HG02798 (cell line): ENCODE measurements around the gene PALM.
"Not testable (repeated sequence)": the region's sequence is repeated elsewhere in the genome, so short reads cannot be mapped to it uniquely, and the experiment has no call there.

Experiments used
- ATAC-seq: cut with Tn5 transposase; IDR thresholded peaks from one replicate; pipeline ENCODE4 v1.9.1; 2021; ENCODE audit warnings: mild to moderate bottlenecking; ENCODE audit not compliant: unreplicated experiment, poor library complexity

The PALM gene

DNA sequence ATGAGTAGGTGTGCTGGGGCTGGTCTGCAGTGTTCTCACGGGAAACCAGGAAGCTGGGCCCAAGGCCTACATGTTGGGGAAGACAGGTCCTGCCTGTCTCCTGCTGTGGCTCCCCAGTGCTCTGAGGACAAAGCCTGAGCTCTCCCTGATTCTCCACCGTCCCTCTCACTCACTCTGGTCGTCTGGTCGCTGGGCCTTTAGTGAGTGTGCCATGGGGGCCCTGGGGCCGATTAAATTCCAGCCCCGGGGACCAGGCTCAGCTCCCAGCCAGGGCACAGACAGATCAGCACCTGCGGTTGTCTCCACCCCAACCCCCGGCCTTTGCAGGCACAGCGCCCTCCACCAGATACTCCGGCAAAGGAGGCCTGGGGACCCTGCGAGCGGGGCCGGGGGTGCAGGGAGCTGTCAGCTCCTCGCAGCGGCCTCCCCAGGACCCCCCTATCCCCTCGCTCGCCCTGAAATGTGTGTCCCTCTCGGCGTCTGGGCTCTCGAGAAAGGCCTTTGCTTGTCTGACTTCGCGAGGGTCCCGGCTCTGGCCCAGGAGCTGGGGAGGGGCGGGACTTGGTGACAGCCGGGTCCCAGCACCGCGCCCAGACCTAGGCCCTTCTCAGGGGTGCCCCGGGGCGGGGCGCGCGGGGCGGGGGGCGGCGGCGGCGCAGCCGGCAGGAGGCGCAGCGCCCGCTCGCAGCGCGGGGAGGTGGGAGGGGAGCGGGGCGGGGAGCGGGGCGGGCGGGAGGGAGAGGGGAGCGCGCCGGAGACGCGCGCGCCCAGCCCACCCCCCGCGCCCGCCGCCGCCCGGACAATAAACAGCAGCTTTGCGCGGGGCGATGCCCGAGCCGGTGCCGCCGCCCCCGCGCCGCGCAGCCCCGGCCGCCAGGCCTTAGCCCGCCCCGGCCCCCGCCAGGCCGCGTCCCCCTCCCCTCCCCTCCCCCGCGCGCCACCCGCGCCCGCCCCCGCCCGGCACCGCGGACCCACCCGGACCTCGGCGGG is at the start of gene PALM:
TSS of gene PALM (plus strand) at position 782 of the 990 bp plus-strand sequence. CDS start 212 bp downstream, outside the sequence.
- ATAC-seq: no peak

GRCh38 chr19:660793-661426 is 47.8 kb upstream of the PALM start:
- ATAC-seq: no peak

GRCh38 chr19:661427-662196 is 47.1 kb upstream of the PALM start:
- ATAC-seq: no peak

DNA sequence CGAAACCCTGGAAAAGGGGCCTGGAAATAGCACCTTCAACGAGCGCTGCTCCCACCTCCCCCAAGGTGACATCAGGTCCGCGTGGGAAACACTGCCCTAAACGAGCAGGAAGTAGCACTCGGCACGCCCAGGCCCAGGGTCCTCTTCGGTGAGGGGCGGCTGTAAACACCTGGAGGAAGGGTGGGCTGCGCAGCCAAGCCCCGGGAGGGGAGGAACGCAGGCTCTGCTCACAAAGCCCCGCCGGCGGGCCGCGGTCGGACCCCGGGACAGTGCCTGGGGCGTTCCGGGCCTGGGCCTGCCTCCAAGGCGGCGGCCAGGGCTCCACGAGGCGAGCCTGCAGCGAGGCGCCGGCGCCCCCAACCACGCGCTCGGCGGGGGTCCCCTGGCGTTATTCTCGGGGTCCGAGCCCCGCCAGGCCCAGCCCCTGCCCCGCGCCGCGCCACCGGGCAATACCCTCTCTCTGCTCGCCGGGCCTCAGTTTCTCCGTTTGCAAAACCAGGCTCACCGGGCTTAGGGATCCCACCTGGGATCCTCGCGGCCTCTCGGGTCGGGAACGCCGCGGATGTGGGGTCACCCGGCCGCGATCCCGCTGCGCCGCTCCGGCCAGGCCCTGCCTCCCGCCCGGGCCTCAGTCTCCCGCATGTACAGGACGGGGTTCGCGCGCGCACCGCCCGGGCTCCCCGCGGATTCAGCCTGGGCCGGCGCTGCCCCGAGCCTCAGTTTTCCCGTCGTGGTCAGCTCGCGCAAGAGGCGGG is 46.4 kb upstream of the PALM start:
- peak; percentile 6 for ATAC-seq

DNA sequence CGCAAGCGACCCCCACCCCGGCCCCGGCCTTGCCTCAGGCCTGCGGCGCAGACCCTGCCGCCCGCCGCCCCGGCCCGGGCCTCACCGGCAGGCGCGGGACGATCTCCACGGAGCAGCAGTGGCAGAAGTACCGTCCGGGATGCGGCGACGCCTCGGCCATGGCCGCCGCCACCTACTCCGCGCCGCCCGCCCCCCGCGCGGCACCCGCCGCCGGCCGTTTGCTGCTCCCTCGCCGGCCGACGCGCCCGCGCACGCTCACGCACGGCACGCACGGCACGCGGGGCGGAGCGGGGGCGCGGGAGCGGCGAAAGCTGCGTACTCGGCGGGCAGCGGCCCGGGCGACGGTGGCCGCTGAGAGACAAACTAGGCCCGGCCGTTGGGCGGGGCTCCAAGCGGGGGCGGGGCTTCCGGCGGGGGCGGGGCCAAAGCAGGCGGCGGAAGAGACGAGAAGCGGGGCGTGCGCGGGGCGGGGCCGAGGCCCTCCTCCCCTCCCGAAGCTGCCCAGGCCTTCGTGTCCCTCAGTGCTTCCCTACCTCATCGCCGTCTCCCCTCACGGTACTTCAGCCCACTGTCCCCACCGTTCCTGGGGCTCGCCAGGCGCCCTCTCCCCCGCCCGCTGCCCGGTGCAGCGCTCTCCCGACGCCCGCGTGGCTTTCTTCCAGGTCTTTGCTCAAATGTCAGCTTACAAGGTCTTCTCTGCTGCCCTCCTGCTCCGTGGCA is 45.6 kb upstream of the PALM start, which contains the start of gene RNF126:
TSS of gene RNF126 (minus strand) at position 253 of the 720 bp plus-strand sequence. CDS start at position 160, 93 bp downstream.
- peak; percentile 77 for ATAC-seq

- no peak for ATAC-seq
Measured at GRCh38 chr19:663682-664117, 45.0 kb upstream of the PALM start.

DNA sequence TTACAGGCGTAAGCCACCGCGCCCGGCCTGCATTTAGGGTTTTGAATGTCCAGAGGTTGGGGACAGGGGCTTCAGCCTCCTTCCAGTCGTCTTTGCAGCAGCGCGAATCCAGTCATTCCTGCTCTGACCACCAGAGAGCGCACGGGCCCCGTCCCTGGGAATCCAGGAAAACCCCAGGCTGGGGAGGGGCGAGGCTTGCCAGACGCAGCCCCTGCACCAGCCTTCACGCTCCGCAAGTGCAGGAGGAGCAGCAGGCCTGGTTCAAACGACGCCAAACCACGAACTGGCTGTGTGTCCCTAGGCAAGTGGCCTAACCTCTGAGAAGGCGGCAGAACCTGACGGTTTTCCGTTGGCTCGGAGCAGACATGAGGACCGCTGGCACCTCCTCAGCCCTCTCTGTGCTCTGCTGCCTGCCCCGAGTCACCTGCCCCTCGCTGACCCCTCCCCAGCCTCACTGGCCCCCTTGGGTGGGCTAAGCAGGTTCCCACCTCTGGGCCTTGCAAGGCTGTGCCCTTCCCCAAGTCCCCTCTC is 43.8 kb upstream of the PALM start:
- ATAC-seq: no peak

- ATAC-seq: not testable (repeated sequence)
Measured at GRCh38 chr19:666985-667573, 41.7 kb upstream of the PALM start.

DNA sequence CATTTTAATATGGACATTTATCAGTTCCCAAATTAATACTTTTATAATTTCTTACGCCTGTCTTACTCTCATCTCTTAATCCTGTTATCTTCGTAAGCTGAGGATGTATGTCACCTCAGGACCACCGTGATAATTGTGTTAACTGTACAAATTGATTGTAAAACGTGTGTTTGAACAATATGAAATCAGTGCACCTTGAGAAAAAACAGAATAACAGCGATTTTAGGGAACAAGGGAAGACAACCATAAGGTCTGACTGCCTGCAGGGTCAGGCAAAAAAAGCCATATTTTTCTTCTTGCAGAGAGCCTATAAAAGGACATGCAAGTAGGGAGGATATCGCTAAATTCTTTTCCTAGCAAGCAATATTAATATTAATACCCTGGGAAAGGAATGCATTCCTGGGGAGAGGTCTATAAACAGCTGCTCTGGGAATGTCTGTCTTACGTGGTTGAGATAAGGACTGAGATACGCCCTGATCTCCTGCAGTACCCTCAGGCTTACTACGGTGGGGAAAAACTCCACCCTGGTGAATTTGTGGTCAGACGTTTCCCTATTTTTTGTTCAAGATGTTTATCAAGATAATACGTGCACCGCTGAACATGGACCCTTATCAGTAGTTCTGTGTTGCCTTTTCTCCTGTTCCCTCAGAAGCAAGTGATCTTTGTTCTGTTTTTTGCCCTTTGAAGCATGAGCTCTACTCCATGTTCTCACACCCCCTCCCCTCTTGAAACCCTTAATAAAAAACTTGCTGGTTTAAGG is 39.9 kb upstream of the PALM start:
- not testable (repeated sequence) for ATAC-seq

DNA sequence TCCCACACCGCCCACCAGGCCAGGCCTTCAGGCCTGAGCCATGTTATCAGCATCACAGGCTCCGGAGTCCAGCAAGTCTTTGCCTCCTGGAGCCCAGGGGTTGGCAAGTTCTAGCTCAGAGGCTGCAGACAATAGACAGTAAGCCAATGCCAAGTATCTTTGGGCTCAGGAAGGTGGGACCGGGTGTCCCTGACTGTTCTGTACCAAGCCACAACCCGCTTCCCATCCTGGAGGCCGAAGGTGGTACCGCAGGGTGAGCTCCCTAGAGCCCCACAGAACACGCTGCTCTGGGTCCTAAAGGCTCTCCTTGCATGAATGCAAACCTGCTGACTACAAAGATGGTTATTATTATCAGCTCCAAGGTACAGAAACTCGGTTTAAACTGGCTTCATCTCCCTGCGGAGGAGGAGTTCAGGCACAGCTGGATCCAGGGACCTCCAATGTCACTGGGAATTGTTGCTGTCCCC is 38.1 kb upstream of the PALM start:
- no peak for ATAC-seq

- no peak for ATAC-seq
Measured at GRCh38 chr19:674282-675151, 34.2 kb upstream of the PALM start.

GRCh38 chr19:676007-676338 is 32.8 kb upstream of the PALM start:
- no peak for ATAC-seq

GRCh38 chr19:676339-677105 is 32.2 kb upstream of the PALM start, which contains the start of gene FSTL3:
FSTL3 (plus strand) TSS chr19:676392; CDS start chr19:676424, 32 bp downstream.
- no peak for ATAC-seq

GRCh38 chr19:677201-677600 is 31.5 kb upstream of the PALM start:
- ATAC-seq: no peak

- ATAC-seq: no peak
Measured at GRCh38 chr19:677601-678436, 30.9 kb upstream of the PALM start.
